ENCODE measurements around the gene REL.
"Not testable (repeated sequence)": the region's sequence is repeated elsewhere in the genome, so short reads cannot be mapped to it uniquely, and the experiment has no call there.

REL gene

GRCh38 chr2:60926741-60927552 lies 45.6 kb downstream of the REL start:
- DNase-seq, result no peak

- DNase-seq, result not testable (repeated sequence)
Measured at GRCh38 chr2:60932061-60932460, 50.7 kb downstream of the REL start.

DNA sequence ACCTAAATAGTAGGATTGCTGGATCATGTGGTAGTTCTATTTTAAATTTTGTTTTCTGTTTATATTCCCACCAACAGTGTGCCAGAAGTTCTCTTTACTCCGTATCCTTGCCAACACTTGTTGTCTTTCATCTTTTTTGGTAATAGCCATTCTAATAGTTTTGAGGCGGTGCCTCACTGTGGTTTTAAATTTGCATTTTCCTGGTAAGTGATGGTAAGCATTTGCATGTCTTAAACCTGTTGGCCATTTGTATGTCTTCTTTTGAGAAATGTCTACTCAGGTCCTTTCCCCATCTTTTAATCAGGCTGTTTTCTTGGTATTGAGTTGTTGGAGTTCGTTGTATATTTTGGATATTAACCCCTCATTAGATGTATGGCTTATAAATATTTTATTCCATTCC lies 51.6 kb downstream of the REL start:
- no peak for DNase-seq

DNA sequence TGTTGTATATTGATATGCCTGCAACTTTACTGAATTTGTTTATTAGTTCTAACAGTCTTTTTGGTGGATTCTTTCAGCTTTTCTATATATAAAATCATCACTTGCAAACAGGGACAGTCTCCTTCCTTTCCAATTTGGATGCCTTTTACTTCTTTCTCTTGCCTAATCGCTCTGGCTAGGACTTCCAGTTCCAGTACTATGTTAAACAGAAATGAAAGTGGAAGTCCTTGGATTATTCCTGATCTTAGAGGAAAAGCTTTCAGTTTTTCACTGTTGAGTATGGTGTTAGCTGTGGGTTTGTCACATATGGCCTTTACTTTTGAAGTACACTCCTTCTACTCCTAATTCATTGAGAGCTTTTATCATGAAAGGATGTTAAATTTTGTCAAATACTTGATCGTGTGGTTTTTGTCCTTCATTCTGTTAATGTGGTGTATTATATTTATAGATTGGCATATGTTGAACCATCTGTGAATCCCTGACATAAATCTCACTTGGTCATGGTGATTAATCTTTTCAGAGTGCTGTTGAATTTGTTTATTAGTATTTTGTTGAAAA lies 52.9 kb downstream of the REL start:
- DNase-seq, result no peak

- DNase-seq, result no peak
Measured at GRCh38 chr2:60936757-60937156, 55.4 kb downstream of the REL start.

DNA sequence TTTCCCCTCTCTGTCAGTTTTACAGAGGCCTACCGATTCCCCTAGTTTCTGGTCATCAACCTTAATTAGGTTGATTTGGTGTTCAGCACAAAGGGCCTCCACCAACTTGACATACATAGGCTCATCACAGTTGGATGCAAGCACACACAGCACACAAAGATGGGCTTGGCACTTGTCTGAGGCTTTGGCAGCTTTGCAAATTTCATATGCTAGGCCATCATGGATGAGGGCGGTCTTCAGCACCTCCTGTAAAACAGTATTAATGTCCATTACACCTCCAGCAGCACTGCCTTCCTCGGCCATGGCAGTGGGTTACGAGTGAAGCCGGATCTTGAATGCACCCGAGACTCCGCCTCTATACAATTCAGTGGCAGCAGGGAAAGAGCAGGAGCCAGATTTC lies 56.9 kb downstream of the REL start:
- no peak for DNase-seq

GRCh38 chr2:60939622-60940021 lies 58.2 kb downstream of the REL start:
- no peak for DNase-seq

DNA sequence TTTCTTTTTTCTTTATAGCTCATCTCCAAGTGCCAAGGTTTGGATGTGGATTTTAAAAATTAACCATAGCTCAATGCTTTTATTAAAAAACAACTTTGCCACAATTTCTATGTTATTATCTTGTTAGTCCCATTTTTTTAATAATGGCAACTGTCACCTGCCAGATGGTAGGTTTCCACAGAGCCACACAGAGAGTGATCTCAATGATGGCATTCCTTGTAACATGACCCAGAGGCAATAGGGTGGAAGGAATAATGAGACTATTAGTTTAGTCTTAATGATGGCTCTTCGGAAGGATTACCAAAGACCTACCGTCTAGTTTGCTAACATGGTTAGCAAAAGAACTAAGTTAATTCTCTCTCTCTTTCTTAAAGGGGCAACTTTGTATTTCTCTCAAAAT lies 64.0 kb downstream of the REL start:
- no peak for DNase-seq

DNA sequence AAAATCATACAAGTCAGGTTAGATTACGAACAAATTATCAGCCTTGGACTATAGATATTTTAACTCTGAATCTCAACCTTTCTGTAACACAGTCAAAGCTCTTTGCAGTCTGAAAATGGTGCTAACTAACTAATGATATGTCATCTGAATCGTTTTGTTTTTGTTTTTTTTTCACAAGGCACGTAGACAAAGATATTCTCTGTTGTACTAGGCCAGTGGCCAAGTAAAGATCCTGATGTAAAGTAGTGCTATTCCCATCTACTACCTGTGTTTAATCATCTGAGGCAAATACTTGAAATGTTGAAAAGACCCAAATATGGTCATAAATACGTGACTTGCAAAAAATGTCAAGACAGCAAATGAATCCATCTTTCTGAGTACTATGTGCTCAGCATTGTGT lies 65.7 kb downstream of the REL start:
- no peak for DNase-seq

DNA sequence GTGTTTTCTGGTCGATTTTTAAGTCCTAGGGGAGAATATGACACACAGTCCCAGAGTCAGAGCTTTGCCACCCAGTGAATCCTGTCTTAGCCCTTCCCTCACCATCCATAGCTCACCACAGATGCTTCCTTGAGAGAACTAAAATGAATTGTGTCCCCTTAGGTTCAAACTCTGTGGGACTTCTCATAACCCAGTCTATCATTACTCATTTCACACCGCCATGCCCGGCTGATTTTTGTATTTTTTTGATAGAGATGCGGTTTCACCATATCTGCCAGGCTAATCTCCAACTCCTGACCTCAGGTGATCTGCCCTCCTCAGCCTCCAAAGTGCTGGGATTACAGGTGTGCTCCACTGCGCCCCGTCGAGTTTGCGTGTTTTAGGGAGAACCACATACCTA lies 66.8 kb downstream of the REL start:
- DNase-seq, result no peak

DNA sequence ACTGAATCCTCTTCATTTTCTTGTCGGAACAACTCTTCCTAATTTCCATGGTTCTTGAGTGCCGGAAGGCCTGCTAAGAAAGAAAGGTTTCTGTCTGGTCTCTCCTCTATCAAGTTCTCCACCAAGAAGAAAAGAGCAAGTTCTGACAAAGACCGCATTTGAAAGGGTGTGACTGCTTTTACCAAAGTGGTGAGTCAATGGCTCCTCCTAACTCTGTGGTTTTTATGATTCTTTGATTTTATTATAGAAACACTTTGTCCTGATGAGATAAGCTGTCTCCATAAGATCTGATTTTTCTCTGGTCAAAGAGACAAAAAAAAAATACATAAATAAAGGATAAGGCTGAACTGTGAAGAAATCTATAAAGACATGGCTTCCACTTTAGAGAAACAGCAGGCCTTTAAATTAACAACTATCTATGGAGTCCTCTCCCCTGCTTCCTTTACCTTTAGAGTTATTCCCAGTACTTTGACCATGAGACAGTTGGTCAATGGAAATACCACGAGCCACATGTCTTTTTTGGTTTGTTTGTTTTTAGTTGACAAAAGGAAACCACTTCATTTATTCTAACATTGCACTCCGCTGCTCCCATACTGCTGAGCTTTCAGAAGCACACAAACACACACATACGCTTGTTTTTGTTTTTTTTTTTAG lies 67.7 kb downstream of the REL start:
- DNase-seq, result no peak

- no peak for DNase-seq
Measured at GRCh38 chr2:60954139-60954538, 72.8 kb downstream of the REL start.

- DNase-seq, result no peak
Measured at GRCh38 chr2:60957224-60957623, 75.8 kb downstream of the REL start.

GRCh38 chr2:60957643-60958042 lies 76.3 kb downstream of the REL start:
- no peak for DNase-seq

DNA sequence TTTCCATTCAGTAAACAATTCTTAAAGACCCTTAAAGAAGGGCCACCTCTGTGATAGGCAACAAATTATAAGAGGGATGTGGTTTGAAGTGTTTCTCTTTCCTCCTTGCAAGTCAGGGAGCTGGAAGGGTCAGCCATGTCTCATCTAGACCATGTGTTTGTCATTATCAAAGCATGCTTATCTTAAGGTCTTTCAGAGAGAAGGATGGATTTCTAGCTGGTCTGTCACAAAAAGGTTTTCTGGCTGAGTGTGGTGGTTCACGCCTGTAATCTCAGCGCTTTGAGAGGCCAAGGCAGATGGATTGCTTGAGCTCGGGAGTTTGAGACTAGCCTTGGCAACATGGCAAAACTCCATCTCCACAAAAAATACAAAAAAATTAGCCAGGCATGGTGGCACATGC lies 77.0 kb downstream of the REL start:
- DNase-seq, result no peak

DNA sequence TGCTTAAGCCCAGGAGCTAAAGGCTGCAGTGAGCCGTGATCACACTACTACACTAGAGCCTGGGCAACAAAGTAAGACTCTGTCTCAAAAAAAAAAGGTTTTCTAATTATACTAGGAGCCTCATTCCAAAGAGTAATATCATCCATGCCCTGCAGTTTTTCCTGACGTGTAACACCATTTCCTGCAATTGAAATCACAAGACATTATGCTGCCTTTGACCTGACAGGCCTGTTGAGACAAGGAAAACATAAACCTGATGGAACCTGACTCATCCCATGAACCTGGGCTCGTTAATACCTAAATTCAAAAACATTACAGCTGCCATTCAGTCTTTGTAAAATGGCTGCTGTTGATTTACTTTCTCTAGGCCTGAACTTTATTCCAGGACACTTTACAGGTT lies 77.4 kb downstream of the REL start:
- no peak for DNase-seq

DNA sequence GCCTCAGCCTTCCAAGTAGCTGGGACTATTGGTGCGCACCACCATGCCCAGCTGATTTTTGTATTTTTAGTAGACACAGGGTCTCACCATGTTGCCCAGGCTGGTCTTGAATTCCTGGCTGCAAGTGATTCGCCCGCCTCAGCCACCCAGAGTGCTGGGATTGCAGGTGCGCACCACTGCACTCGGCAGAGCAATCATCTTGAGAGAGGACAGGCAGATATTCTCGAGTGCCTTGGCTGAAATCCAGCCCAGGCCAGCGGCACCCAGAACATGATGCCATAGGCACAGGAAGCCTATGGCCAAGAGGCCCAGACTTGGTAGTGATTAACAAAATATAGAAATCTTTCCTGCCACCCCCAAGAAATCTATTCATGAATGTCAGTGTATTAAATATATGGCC lies 78.1 kb downstream of the REL start:
- no peak for DNase-seq

DNA sequence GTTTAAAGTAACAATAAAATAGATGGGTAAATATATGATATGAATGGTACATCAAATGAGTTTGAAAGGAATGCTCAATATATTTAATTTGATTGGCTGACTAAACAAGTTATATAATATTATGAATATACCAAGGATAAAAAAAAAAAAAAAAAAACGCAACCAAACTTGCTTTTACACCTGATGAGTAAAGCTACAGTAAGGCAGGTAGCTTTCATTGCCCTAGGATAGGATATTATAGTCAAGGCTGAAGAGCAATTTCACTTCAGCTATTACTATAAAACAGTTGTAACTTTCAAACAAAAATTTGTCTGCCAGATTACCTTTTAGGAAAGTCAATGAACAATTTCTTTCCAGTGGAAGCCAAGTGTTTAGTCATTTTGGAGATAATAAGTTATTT lies 79.3 kb downstream of the REL start:
- DNase-seq, result no peak

DNA sequence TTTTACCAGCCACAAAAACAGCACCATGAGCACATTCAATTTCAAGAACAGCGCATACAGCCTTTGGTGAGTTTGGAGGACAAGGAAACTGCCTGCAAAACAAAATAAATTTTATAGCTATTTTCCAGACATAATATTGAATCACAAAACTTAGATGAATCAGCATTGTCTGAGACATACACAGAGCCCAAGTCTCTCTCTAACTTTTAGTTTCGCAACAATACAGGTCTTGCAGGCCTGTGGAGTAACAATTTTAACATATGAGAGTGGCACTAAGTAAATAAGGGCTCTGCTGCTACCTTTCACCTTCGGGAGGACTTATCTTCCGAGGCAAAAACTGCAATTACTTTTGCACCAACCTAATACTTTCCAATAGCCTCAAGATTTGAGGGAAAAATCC lies 80.1 kb downstream of the REL start:
- no peak for DNase-seq

DNA sequence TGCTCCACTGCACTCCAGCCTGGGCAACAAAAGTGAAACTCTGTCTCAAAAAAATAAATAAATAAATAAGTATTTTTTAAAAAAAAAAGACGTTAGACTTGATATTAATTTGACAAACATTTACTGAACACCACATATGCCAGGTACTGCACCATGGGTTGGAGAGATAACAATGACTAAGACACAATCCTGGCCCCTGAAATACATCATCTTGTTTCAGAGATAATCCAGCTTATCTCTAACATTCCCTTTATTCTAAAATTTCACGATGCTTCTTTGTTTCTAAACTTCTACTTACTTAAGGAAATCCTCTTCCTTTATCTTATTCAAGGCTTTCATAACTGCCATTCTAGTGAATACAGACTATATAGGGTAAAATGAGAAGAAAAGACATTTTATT lies 81.2 kb downstream of the REL start:
- no peak for DNase-seq

- DNase-seq, result no peak
Measured at GRCh38 chr2:60963190-60963589, 81.8 kb downstream of the REL start.

DNA sequence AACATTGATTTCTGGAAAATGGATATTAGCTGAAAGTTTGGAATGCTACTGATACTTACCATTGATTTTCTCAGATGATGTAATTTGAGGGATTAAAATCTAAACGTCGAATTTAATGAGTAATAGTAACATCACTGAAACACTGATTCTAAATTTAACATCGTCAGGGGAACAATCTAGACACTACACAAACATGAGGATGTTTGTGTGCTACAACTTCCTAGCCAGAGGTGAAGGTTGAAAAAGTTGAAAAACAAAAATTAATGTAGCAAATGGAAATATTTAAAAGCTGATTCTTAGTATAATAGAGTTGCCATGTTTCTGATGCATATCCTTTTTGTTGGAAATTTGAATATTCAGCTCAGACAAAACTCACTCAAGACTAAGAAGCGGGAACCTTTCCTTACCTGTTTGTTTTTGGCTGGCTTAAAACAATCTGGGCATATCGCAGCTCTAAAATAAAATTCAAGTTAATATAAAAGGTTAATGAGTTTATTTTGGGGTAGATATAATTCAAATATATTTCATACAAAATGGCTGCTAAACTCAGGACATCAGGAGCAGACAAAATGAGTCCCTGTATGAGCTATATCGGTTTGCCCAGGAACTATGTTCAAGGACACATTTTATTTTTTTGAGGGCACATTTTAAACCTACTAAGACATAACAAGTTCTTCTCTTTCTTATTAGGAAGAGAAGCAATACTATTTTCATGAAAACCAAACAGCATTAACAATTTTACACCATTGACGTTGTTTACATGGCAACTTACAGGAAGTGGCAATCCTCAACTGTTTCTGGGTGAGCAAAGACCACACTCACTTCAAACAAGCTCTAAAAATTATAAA lies 83.5 kb downstream of the REL start:
- DNase-seq, result no peak

DNA sequence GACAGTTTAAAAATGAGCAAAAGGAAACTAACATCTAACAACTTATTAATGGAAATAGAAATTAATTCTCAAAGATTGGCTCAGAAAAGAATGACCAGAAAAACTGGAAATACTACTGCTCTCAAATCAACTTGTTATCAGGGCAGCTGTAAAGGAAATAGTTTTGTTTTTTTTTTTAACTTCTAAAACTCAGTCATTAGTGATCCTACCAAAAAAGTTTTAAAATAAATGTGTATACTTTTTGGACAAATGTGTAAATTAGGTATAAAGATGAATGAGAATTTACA lies 84.1 kb downstream of the REL start:
- no peak for DNase-seq
